Activated CD8-positive, alpha-beta memory T cell treated with anti-CD3 and anti-CD28 coated beads, Interleukin-2, amount 50 U/mL, for 1 hour (primary cell): ENCODE measurements around the gene PBX2.
A peak's percentile ranks its signal among the peaks of the same experiment; 100 is the strongest.

Experiments
- DNase-seq: peaks from one replicate; pipeline ENCODE4 v3.0.0-alpha.2; 2020; ENCODE audit errors: extremely low read depth

The PBX2 gene

DNA sequence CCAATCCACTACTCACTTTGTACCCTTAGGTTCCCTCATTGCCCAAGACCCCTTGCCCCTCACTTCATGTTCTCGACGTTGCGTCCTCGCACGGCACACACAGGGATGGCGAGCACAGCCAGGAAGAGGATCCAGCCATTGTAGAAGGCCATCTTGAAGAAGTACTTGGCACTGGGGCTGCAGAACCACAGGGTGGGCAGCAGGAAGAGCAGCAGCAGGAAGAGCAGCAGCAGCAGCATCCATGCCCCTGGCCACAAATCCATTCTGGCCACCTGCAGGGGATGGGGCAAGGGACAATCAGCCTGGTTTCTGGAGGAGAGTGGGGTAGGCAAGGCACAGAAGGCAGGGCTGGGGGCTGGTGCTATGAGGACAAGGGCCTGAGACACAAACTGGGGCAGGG lies 18.8 kb downstream of the PBX2 start:
- no peak for DNase-seq

GRCh38 chr6:32170294-32170693 lies 19.7 kb downstream of the PBX2 start:
- no peak for DNase-seq

- DNase-seq = no peak
Measured at GRCh38 chr6:32168807-32169591, 21.0 kb downstream of the PBX2 start.

- no peak for DNase-seq
Measured at GRCh38 chr6:32168350-32168749, 21.7 kb downstream of the PBX2 start.

DNA sequence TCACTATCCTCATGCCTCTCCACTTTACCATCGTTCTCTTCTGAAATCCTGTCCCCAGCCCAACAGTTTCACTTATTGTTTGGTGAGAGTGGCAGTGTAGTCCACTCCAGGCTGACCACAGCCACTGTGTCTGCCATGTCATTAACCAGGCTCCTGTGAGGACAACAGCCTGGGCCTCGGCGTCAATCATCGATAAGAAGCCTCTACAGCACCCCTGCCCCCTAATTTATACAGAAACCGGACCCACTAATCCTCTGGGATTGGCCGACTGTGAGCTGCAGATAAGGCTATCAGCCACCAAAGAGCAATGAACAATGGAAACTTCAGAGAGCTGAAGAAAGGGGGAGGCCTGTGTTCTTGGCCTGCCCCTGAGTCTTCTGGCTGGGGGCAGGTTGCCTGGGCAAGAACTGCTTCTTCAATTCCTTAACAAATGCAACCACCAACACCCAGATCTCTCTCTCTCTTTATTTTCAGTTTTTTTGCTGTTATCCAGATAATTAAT lies 22.2 kb downstream of the PBX2 start:
- DNase-seq = no peak

DNA sequence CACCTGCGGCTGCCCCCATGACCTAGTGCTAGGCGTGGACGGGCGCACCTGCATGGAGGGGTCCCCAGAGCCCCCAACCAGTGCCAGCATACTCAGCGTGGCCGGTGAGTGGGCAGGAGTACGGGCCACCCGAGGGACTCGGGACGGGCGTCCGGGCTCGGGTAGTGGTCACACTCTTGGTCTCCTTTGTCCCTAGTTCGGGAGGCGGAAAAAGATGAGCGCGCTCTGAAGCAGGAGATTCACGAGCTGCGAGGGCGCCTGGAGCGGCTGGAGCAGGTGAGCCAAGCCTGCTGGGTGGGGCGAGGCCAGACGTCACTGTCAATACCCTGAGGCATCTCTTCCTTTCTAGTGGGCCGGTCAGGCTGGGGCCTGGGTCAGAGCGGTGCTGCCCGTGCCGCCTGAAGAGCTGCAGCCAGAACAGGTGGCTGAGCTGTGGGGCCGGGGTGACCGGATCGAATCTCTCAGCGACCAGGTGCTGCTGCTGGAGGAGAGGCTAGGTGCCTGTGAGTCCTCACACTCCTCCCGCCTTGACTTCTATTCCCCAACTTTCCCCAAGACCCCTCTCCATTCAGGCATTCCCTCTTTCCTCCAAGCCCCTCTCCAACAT lies 22.7 kb downstream of the PBX2 start:
- no peak for DNase-seq

DNA sequence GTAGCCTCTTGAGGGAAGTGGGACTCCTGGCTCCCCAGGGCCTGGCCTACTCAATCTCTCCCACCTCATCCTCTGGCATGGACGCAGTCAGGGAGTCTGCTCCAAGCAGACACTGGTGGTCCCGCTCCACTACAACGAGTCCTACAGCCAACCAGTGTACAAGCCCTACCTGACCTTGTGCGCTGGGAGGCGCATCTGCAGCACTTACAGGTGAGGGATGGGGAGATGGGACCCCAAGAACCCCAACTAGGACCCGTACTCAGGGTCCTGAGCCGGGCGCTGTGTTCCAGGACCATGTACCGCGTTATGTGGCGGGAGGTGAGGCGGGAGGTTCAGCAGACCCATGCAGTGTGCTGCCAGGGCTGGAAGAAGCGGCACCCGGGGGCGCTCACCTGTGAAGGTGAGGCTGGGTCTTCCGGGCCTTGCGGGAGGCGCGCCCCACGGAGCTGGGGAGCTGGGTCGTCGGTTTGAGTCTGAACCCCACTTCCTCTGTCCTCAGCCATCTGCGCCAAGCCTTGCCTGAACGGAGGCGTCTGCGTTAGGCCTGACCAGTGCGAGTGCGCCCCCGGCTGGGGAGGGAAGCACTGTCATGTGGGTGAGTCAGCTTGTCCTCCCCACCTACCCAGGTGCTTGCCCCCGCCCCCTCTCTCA lies 23.5 kb downstream of the PBX2 start:
- no peak for DNase-seq

DNA sequence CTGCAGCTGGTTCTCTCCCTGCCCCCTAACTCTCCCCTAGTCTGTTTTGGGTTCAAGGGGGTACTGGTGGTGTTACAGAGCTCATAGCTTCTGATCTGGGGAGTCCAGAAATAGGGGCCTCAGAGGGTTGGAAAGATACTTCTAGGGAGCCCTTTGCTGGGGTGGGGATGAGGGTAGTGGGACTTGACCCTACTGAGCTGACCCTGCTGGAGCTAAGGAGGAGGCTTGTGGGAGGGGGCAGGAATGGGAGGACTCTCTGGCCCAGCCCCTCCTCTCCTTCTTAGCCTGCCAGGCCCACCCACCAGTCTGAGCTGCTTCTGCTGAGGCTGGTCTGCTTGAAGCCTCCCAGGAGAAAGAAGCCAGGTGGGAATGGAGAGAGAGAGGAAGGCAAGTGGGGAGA lies 25.7 kb downstream of the PBX2 start, which contains the start of gene EGFL8:
EGFL8 (plus strand) TSS at position 301 of the 400 bp plus-strand sequence. CDS start 1,571 bp downstream, outside the sequence.
- DNase-seq = no peak

DNA sequence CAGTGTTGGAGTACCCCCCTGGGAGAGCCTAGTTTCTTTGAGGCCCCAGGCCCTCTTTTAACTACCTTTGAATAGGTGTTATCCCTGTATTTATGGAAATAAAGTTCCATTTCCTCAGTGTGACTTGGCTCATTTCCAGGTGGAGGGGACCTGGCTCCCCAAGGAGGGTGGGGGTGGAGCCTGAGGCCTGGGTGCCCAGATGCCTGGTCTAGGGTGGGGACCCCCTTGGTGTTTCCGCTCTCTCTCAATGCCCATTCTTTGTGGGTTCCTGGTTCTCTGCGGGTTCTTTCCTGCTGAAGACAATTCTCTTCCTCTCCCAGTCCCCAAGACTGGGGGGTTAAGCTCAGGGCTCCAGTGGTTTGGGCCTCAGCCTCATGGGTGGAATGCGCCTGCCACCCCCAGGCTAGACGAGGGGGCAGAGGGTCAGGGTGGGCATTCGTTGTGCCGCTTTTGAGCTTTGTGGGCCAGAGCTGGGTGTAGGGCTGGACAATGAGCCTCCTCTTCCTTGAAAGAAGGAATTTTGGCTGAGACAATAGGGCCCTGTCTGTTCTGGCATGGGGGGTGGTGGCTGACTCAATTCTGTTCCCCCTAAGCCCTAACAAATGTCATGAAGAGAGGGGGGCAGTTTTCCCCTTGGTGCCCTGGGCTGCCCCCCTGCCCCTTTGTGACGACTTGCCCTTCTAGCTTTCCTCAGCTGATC lies 26.3 kb downstream of the PBX2 start:
- no peak for DNase-seq

GRCh38 chr6:32158052-32158451 lies 31.9 kb downstream of the PBX2 start:
- no peak for DNase-seq

GRCh38 chr6:32156891-32157290 lies 33.1 kb downstream of the PBX2 start:
- DNase-seq = no peak

- no peak for DNase-seq
Measured at GRCh38 chr6:32154514-32155161, 35.4 kb downstream of the PBX2 start.

DNA sequence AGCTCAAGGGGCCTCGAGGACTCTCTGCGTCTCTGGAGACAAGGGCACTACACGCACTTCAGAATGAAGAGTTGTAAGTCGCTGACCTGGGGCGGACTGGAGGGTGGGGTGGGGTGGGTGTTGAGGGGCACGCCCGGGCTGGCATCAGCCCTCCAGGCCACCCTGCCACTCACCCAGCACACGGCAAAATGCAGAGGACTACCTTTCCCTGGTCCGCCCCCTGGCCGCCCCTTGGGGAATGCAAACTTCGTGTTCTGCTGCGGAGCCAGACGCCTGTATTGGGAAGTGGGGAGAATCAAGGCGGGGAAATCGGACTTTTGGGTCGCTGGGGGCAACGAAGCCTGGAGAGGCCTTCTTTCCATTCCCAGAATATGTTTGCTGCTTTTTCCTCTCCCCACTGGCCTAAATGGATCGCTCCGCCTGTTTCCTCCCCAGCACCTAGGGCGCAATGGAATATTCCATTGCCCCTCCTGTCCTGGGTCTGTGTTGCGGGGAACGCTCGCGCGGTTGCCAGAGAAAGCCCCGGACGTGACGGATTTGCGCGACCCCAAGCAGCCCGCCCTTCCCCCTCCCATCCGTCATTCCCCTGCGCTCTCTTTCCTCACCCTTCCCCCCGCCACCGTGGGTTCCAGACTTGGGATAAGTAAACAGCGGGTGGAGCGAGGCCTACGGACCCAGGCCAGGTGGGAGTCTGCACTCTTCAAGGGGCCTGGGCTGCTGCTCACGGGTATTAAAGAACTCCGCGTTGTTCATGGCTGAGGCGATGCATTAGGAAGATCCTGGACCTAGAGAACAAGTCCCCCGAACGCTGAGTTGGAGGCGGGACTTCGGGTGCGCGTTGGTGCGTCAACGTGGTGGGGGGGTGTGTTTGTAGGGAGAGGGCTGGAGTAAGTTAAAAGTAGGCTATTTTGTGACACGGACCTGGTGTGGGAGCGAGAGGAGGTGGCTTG lies 36.2 kb downstream of the PBX2 start, which contains the start of gene PPT2:
PPT2 (plus strand) TSS at position 578 of the 950 bp plus-strand sequence. CDS start 454 bp downstream, outside the sequence.
- DNase-seq = peak; percentile 62

DNA sequence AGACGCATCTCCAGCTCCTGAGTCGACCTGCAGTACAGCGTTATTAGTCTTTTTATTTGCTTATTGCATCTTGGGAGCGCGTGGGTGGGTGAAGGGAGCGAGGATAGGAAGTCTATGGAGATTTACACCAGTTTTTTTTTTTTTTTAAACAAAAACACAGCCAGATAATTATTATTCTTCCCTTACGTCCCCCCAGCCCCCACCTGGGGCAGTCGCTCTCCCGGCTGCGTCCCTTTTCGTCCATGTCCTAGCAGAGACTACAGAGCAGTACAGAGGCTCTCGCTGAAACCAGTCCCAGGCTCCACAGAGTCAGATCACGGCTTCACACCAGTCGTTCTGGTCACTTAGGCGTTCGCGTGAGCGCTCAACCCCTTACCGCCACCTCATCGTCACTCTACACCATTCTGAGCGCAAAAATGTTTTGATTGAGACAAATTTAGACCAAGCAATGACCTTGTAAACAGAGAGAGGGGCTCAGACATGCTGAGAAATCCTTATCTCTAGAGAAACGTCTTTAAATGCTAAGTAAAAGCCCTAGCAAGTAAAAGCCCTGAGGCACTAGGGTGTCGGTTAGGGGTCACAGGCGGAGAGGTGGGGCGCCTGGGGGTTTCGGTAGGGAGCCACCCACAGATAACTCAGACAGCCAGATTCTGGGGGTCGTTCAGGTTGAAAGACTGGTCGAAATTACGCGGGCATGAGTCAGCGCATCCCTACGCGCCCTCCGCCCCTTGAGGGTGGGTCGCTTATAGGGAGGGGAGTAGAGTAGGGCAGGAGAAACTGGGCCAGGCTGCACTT lies 37.0 kb downstream of the PBX2 start:
- DNase-seq = no peak

DNA sequence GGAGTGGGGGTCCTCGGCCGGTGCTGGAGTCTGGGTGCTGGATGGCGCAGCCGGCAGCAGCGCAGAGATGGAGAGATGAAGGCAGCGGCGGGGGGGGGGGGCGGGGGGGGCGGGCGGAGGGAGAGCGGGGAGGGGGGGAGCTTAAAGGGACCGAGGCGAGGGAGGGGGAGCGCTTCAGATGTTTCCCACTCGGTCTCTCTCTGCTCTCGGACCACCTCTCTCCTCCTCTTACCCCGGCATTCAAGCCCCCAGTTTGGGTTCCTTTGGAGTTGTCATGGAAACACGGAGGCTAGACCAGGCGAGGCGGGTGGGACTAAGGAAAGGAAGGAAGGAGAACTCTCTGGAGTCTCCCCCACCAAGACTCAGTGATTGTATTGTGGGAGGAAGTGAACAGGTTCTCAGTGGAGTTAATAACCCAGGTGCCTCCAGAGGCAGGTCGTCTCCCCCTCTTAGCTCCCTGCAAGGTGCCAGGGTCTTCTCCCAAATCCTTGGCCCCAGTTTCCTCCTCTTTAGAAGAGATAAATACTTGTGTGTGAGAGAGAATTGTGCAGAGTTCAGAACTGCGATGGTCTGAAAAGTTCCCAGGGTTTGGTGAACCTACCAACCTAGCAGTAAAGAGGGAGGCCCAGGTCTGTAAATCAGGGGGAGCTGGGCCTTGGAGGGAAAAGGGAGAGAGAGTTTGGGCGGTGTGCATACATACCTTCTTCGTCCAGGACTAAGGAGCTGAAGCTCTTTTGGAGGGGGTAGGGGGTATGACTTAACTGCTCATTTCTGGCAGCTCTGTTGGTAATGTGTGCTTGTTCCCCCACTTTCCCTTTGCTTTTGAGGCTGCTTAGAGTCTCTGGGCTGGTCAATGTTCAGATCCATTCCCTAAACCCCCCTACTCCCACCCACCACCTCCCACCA lies 37.9 kb downstream of the PBX2 start, which contains the start of gene PRRT1:
PRRT1 (minus strand) TSS at position 77 of the 906 bp plus-strand sequence. CDS start 112 bp downstream, outside the sequence.
- no peak for DNase-seq

- no peak for DNase-seq
Measured at GRCh38 chr6:32151181-32151862, 38.7 kb downstream of the PBX2 start.
